Adipocyte (in vitro differentiated cells): ENCODE data around the gene POR.

ENCODE experiments used
- DNase-seq: peaks from one replicate; pipeline ENCODE4 v3.0.0-alpha.2; 2015; ENCODE audit warnings: low read depth
- H3K27me3 ChIP-seq: replicated peaks from 2 replicates; pipeline ENCODE4 v1.7.0; 2013; ENCODE audit warnings: mild to moderate bottlenecking, low read length, moderate library complexity; ENCODE audit not compliant: control insufficient read depth, insufficient read depth
- H3K36me3 ChIP-seq: 2 replicates; pipeline ENCODE4 v1.7.0; 2013; ENCODE audit warnings: low read length, mild to moderate bottlenecking, moderate library complexity; ENCODE audit not compliant: control insufficient read depth, insufficient read depth, severe bottlenecking
- H3K4me1 ChIP-seq: 2 replicates; pipeline ENCODE4 v1.7.0; 2013; ENCODE audit warnings: mild to moderate bottlenecking, low read length, moderate library complexity; ENCODE audit not compliant: control insufficient read depth, insufficient read depth
- H3K4me3 ChIP-seq: 2 replicates; pipeline ENCODE4 v1.7.0; 2013; ENCODE audit warnings: mild to moderate bottlenecking, low read length, moderate library complexity
- H3K9ac ChIP-seq: 2 replicates; pipeline ENCODE4 v1.7.0; 2013; ENCODE audit warnings: mild to moderate bottlenecking, low read length, moderate library complexity
- H3K9me3 ChIP-seq: 2 replicates; pipeline ENCODE4 v1.7.0; 2013; ENCODE audit warnings: mild to moderate bottlenecking, low read length, moderate library complexity; ENCODE audit not compliant: control insufficient read depth

Gene POR

DNA sequence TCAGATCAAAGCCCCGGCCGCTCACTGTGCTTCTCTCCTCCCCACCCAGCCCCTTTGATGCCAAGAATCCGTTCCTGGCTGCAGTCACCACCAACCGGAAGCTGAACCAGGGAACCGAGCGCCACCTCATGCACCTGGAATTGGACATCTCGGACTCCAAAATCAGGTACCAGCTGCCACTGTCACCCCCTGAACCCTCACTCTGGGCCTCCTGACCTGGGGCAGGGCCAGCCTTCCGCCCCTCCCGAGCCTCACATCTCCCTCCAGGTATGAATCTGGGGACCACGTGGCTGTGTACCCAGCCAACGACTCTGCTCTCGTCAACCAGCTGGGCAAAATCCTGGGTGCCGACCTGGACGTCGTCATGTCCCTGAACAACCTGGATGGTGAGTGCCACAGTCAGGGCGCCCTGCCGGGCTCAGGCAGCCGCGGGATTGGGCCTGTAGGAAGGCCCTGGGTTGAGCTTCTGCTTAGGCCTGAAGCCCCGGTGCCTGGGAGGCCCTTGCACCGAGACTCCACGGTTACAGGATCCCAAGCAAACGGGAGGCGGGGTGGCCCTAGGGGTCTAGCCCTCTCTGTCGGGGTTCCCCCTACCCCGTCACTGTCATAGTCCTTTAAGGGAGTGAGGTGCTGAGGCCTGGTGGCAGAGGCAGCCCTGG, 68.6 kb downstream of the POR start:
- Histone ChIP-seq H3K4me3 (no peak overlapping the region), H3K9me3 (no peaks in the 10 kb centered on the region), H3K27me3 (no peaks in the 10 kb centered on the region), H3K4me1 (peaks cover 9% of the 10 kb centered on the region), H3K9ac (no peak overlapping the region), H3K36me3 (peaks cover 95% of the 10 kb centered on the region)
- DNase-seq = no peak

- Histone ChIP-seq H3K4me1 (peaks cover 6% of the 10 kb centered on the region), H3K36me3 (peaks cover 87% of the 10 kb centered on the region)
Observed at GRCh38 chr7:75984130-75985008, 69.4 kb downstream of the POR start.

DNA sequence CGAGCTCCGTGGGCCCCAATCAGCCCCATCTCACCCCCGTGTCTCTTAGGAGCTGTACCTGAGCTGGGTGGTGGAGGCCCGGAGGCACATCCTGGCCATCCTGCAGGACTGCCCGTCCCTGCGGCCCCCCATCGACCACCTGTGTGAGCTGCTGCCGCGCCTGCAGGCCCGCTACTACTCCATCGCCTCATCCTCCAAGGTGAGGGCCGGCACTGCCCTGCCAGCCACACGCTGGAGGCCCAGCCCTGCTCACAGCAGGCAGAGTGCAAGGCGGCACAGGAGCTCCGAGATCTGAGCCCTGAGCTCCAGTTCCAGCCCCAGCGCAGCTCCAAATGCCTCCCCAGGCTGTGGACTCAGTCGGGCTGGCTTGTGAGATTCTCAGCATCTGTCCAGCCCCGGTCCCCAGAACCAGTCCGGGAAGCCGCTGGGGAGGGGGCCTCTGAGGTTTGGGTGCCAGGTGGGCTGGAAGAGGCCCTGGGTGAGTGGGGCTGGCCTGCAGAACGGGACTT, 70.1 kb downstream of the POR start:
- DNase-seq = no peak
- no peaks in the 10 kb centered on the region for H3K9me3 ChIP-seq
- H3K4me1 ChIP-seq = peaks cover 10% of the 10 kb centered on the region
- no peak overlapping the region for H3K9ac ChIP-seq
- H3K36me3 ChIP-seq = peaks cover 80% of the 10 kb centered on the region
- H3K27me3 ChIP-seq = no peaks in the 10 kb centered on the region
- H3K4me3 ChIP-seq = no peak overlapping the region

More at GRCh38 chr7:75984130-75985008, 69.4 kb downstream of the POR start:
- no peak overlapping the region for H3K9ac ChIP-seq
- H3K27me3 ChIP-seq = no peaks in the 10 kb centered on the region
- no peaks in the 10 kb centered on the region for H3K9me3 ChIP-seq
- no peak for DNase-seq
- H3K4me3 ChIP-seq = no peak overlapping the region

DNA sequence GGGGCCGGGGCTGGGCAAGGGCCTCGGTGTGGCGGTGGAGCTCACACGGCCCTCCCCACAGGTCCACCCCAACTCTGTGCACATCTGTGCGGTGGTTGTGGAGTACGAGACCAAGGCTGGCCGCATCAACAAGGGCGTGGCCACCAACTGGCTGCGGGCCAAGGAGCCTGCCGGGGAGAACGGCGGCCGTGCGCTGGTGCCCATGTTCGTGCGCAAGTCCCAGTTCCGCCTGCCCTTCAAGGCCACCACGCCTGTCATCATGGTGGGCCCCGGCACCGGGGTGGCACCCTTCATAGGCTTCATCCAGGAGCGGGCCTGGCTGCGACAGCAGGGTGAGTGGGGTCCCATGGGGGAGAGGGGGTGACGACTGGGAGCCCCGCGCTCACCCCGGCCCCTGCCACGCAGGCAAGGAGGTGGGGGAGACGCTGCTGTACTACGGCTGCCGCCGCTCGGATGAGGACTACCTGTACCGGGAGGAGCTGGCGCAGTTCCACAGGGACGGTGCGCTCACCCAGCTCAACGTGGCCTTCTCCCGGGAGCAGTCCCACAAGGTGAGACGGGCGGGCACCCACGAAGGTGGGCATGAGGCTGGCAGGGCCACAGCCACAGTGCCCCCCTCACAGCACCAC, 70.7 kb downstream of the POR start:
- no peak overlapping the region for H3K4me3 ChIP-seq
- H3K9me3 ChIP-seq = no peaks in the 10 kb centered on the region
- no peaks in the 10 kb centered on the region for H3K27me3 ChIP-seq
- H3K36me3 ChIP-seq = peaks cover 74% of the 10 kb centered on the region
- H3K9ac ChIP-seq = no peak overlapping the region
- peaks cover 14% of the 10 kb centered on the region for H3K4me1 ChIP-seq
- no peak for DNase-seq

DNA sequence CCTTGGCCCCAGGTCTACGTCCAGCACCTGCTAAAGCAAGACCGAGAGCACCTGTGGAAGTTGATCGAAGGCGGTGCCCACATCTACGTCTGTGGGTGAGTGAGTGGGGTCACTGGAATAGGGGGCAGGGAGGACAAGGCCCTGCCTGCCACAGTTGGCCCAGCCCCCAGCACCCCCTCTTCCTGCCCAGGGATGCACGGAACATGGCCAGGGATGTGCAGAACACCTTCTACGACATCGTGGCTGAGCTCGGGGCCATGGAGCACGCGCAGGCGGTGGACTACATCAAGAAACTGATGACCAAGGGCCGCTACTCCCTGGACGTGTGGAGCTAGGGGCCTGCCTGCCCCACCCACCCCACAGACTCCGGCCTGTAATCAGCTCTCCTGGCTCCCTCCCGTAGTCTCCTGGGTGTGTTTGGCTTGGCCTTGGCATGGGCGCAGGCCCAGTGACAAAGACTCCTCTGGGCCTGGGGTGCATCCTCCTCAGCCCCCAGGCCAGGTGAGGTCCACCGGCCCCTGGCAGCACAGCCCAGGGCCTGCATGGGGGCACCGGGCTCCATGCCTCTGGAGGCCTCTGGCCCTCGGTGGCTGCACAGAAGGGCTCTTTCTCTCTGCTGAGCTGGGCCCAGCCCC, 71.3 kb downstream of the POR start:
- Histone ChIP-seq H3K36me3 (peaks cover 68% of the 10 kb centered on the region), H3K27me3 (no peaks in the 10 kb centered on the region), H3K9me3 (no peaks in the 10 kb centered on the region), H3K9ac (no peak overlapping the region), H3K4me1 (peaks cover 14% of the 10 kb centered on the region), H3K4me3 (no peak overlapping the region)
- no peak for DNase-seq

DNA sequence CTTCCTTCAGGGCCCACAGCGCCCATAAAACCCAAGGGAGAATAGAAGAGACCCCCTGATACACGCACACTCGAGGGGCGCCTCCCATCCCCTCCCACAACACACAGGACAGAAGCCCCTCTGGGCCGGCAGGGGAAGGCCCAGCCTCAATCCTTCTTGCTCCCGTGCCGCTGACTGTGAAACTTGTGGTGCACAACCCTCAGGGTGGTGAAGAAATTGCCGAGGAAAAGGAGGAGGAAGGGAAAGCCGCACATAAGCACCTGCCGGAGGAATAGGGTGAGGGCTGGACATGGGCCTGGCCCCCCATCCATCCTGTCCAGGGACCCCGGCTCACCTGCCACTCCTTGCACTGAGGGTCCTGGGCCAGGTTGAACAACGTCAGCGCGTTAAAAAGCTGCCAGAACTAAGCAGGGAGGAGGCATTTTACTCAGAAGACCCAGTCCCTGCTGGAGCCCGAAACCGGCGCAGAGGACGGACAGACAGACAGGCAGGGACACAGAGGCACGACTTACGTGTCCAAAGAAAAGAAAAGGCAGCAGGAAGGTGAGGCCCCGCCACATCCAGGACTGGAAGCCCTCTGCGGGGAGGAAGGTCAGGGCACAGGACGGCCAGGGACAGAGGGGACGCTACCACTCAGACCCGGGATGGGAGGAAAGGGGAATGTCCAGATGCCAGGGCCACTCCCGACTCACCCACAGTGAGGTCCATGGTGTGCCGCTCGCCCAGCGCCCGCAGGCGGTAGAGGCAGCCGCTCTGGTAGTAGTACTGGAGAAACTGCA, 72.3 kb downstream of the POR start:
- no peak for DNase-seq

DNA sequence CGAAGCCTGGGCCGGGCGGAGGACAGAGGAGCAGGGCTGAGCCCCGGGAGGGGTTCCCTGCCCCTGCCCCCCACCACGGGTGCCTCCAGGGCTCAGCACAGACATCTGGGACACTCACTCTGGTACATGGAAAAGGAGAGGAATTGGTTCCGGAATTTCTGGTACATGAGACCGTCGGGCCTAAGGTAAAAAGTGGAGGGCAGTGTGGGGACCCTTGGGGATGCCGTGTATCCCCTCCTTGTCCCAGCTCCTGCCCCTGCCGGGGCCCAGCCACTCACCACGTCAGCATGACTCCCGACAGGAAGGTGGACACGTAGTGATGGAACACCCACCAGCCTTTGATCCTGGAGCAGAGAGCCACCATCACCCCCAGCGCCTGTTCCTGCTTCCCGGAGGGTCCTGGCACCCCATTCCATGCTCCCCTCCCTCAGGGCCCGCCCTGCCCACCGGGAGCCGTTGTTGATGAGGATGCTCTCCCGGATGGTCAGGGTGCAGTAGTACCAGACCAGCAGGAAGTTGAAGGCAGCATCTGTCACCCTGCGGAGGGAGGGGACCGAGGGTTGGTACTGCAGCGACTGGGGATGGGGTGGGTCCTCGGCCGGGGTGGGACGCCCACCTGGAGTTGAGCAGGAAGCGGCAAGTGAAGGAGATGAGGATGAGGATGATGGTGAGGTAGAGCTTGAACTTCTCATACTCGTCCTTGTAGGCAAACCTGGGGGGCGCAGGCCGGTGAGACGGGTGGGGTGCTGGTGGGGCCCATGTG, 73.0 kb downstream of the POR start:
- Histone ChIP-seq H3K27me3 (no peaks in the 10 kb centered on the region), H3K9me3 (no peaks in the 10 kb centered on the region), H3K36me3 (peaks cover 51% of the 10 kb centered on the region), H3K4me1 (peaks cover 27% of the 10 kb centered on the region), H3K9ac (no peak overlapping the region), H3K4me3 (no peak overlapping the region)
- DNase-seq = no peak

More for the DNA sequence above, 72.3 kb downstream of the POR start:
- Histone ChIP-seq H3K36me3 (peaks cover 59% of the 10 kb centered on the region), H3K27me3 (no peaks in the 10 kb centered on the region), H3K4me1 (peaks cover 19% of the 10 kb centered on the region), H3K9me3 (no peaks in the 10 kb centered on the region), H3K9ac (no peak overlapping the region), H3K4me3 (no peak overlapping the region)

- H3K4me1 ChIP-seq = peaks cover 33% of the 10 kb centered on the region
- H3K36me3 ChIP-seq = peaks cover 42% of the 10 kb centered on the region
- DNase-seq = no peak
- H3K9ac ChIP-seq = no peak overlapping the region
- no peaks in the 10 kb centered on the region for H3K9me3 ChIP-seq
- H3K27me3 ChIP-seq = no peaks in the 10 kb centered on the region
- H3K4me3 ChIP-seq = no peak overlapping the region
Observed at GRCh38 chr7:75988568-75989499, 73.9 kb downstream of the POR start.

- no peak overlapping the region for H3K4me3 ChIP-seq
- H3K36me3 ChIP-seq = peaks cover 33% of the 10 kb centered on the region
- peaks cover 35% of the 10 kb centered on the region for H3K4me1 ChIP-seq
- no peak for DNase-seq
- peak overlapping the region; percentile 15 for H3K9ac ChIP-seq
- no peaks in the 10 kb centered on the region for H3K9me3 ChIP-seq
- H3K27me3 ChIP-seq = no peaks in the 10 kb centered on the region
Observed at GRCh38 chr7:75989500-75990388, 74.8 kb downstream of the POR start.
